SW480 (cell line): ENCODE results near the gene TPRG1L.
"Not testable (repeated sequence)": the region's sequence is repeated elsewhere in the genome, so short reads cannot be mapped to it uniquely, and the experiment has no call there.

ENCODE experiments used
- DNase-seq: peaks from one replicate; pipeline ENCODE4 v3.0.0-alpha.2; 2016; ENCODE audit warnings: low spot score

Gene TPRG1L

GRCh38 chr1:3624200-3625136 is at the start of gene TPRG1L:
Gene TPRG1L (plus strand): TSS chr1:3625015. CDS start chr1:3625073, 58 bp downstream.
- peak; percentile 96 for DNase-seq

- DNase-seq = not testable (repeated sequence)
Observed at GRCh38 chr1:3575515-3575914, 49.3 kb upstream of the TPRG1L start.

GRCh38 chr1:3575993-3576392 is 48.8 kb upstream of the TPRG1L start:
- DNase-seq = no peak

DNA sequence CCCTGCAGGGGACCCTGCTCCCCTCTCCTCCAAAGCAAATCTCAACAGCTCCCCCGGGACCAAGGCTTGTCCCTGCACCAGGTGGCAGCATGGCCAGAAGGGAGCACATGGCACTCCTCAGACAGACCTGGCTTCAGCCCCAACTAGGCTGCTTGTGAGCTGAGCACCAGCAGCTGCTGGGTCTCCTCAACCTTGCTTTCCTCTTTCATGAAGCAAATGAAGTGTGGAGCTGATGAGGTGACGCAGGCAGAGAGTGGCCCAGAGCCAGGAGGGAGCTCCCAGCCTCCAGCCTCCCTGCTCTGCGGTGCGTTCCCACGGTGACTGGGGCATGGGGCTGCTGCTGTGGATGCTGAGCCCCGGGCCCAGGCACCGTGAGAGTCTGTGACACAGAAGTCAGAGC is 47.5 kb upstream of the TPRG1L start:
- no peak for DNase-seq

GRCh38 chr1:3577711-3578432 is 46.9 kb upstream of the TPRG1L start:
- DNase-seq = no peak

DNA sequence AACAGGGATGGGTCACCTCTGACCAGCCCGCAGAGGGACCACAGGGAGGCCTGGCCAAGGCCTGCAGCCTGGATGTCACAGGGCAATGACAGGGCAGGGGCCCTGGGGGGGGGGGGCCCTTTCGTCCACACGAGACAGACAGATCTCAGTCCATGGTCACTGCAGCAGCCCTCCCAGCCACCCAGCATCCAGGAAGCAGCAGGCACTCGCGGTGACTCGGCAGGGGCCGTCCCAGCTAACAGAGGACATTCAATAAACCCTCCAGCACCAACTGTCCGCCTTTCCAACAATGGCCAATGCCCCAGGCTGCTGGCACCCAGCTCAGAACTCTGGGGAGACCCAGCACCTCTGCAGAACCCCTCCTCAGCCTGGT is 46.4 kb upstream of the TPRG1L start:
- no peak for DNase-seq

DNA sequence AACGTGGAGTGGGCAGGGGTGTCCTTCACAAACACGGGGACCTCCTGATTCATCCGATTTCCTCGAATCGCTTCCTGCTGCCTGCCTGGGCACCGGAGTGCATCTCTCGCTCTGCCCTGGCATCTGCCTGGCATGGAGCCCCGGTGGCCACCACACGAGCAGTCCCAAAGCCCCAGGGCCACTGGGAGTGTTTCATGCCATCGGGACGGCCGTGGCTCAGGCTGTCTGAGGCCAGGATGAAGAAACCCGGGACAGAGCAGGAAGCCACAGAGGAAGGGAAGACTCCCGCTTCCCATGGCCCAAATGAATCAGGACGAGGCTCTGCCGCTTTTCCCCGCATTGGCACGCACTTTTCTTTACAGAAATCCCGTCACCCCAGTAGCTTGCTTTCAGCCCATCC is 45.9 kb upstream of the TPRG1L start:
- no peak for DNase-seq

DNA sequence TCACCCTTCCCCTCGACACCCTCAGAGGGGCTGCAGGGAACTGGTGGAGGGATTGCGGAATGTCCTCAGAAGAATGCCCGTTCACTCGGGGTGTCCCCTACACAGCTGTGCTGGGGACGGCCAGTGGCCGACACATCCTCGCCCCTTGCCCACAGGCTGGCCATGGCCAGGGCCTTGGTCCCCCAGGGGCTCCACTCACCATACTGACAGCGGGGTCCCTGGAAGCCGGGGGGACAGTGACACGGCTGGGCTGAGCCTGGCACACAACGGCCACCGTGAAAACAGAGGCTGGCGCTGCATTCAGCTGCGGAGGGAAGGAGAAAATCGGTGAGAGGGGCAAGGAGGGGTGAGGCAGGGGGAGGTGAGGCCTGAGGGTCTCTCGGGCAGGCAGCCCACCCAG is 45.2 kb upstream of the TPRG1L start:
- no peak for DNase-seq

DNA sequence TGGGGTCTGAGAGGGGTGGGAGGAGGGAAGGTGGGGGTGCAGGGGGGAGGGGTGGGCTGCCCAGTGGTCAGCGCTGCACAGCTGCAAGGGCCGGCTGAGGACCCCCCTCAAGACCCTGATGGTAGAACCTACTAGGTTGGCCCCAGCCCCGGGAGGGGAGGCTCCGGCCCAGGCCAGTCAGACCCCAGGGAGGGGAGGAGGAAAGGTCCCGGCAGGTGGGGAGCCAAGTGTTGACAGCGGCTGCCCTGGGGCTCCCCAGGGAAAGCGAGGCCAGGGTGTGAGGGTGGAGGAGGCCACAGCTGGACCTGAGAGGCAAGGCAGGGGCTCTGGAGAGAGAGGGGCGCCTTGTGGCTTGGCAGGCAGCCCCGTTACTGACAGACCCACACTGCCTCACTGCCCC is 44.6 kb upstream of the TPRG1L start:
- no peak for DNase-seq

- DNase-seq = no peak
Observed at GRCh38 chr1:3581296-3582036, 43.3 kb upstream of the TPRG1L start.

- DNase-seq = not testable (repeated sequence)
Observed at GRCh38 chr1:3583751-3584150, 41.1 kb upstream of the TPRG1L start.

DNA sequence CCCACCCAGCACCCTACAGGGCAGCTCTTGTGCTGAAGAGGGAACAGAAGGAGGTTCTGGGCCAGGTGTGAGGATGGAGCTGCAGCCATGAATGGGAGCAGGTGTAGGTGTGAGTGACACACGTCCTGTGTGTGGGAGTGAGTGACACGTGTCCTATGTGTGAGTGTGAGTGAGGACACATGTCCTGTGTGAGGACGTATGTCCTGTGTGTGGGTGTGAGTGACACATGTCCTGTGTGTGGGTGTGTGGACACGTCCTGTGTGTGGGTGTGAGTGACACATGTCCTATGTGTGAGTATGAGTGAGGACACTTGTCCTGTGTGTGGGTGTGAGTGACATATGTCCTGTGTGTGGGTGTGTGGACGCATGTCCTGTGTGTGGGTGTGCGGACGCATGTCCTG is 39.9 kb upstream of the TPRG1L start:
- no peak for DNase-seq

- DNase-seq = not testable (repeated sequence)
Observed at GRCh38 chr1:3585353-3585868, 39.4 kb upstream of the TPRG1L start.

- DNase-seq = no peak
Observed at GRCh38 chr1:3585940-3586568, 38.8 kb upstream of the TPRG1L start.

DNA sequence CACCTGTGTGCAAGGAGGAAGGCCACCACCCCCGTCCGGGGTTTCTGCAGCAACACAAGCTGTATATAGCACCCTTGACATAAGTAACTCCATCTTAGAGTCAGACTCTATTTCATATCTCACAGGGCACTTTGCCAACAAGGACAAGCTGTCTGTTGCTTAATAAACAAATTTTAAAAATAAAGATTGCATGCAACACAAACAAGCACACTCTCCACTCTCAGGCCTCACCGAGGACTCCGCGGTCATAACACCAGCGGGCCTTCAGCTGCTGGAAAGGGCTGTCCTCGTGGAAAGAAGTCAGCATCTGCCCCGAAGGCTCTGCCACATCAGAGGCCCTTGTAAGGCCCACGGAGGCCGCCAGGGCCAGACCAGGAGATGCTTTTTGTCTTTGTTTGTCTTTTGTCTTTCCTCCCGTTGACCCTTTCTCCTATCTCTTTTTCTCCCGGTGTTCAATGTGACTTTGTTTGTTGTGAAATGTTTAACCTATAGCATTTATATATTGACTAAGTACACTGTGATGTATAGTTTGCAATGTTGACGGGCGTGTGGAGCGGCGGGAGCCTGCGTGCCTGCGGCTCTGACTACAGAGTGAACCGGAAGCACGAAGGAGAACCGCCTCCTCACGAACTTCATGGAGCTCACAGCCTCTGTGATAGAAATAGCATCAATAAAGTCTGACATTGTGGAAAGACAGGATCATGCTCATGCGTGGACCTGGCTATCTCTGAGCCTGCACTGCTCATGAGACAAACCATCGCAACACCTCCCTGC is 37.6 kb upstream of the TPRG1L start:
- DNase-seq = peak; percentile 37

DNA sequence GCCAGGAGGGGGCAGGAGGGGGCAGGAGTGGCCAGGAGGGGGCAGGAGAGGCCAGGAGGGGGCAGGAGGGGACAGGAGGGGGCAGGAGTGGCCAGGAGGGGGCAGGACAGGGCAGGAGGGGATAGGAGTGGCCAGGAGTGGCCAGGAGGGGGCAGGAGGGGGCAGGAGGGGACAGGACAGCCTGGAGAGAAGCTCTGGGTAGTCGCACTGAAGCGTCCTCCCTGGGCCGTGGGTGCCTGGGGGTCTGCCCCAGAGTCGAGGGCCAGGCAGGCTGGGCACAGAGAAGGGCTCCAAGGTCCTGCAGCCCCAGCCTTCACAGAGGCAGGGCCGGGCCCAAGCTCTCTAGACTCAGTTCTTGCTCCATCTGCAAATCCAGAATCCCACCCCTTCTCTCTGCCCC is 36.4 kb upstream of the TPRG1L start:
- no peak for DNase-seq

DNA sequence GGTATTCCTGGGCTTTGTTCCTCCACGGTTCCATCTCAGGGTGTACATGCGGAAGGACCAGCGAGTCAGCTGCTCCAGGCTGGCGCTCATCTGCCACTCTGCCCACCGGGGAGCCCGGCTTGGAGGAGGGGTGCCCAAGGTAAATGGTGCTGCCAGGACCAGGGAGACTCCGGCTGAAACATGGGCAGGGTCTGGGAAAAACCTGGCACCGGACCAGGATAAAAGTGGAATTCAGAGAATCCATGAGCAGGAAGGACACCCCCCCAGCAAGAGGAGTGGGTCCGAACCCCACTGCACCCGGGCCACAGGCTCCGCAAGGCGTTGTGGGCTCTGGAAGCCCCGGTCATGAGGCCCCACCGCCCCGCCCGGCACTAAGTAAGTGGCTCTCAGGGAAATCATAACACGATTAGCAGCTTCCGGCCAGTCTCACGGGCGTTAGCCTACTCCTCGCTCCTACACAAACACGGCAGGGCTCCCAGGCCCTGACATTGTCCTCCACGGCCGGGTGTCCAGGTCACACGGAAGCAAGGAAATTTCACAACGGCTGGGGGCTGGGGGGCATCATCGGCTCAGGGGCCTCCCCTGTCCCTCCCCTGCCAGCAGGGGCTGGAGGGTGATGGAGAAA is 34.6 kb upstream of the TPRG1L start:
- DNase-seq = no peak

GRCh38 chr1:3590951-3591865 is 33.6 kb upstream of the TPRG1L start:
- DNase-seq = no peak

- DNase-seq = no peak
Observed at GRCh38 chr1:3593334-3593733, 31.5 kb upstream of the TPRG1L start.

DNA sequence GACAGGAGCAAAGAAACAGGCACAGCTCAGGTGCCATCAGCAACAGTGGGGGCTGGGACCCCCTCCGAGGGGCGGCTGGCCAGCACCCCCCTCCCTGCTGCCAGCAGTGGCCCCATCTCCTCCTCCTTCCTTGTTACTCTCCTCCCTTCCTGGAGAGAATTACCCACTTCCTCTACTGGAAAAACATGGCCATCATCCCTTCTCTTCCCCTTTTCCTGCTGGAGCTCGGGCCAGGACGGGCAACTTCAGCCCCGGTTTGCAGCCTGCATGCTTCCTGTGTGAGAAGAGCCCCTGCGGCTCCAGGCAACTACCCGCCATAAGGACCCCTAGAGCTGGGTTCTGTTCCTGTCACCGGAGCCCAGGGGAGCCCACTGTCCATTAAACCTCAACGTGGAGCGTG is 31.1 kb upstream of the TPRG1L start:
- DNase-seq = no peak
